ENCODE data around the gene HOXB1. TPM values are rescaled to one million over a fixed set of nuclear protein-coding genes. Genes with fewer than 3 reads are reported as not detected.
"Not testable (repeated sequence)": the region's sequence is repeated elsewhere in the genome, so short reads cannot be mapped to it uniquely, and the experiment has no call there.

HOXB1 gene
- total RNA-seq, 1 donor from 2014 or later = not detected

DNA sequence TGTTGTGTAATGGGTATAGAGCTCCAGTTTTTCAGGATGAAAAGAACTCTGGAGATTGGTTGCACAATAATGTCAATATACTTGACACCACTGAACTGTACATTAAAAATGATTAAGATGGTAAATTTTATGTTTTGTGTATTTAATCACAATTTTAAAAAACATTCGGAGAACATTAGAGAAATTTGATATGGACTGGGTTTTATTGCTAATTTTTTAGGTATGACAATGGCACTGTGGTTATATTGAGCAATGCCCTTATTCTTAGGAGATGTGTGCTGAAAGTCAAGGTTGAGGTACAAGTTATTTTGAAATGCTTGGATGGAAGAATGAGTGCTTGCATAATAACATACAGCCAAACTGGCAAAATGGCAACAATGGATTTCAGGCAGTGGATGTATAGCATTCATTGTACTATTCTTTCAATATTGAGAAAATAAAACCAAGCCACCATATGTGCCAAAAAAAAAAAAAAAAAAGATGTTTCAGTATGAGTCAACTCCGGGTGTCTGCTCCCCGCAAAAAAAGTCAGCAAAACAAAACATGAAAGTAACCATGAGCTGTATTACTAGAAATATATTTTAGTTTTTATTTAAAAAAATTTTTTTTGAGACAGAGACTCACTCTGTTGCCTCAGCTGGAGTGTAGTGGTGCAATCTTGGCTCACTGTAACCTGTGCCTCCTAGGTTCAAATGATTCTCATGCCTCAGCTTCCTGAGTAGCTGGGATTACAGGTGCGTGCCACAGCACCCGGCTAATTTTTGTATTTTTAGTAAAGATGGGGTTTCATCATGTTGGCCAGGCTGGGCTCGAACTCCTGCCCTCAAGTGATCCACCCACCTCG, 19.8 kb downstream of the HOXB1 start:
- ChIA-PET CTCF (no interaction called here), POLR2A (no interaction called here)
- TF ChIP-seq, protein P1, sequence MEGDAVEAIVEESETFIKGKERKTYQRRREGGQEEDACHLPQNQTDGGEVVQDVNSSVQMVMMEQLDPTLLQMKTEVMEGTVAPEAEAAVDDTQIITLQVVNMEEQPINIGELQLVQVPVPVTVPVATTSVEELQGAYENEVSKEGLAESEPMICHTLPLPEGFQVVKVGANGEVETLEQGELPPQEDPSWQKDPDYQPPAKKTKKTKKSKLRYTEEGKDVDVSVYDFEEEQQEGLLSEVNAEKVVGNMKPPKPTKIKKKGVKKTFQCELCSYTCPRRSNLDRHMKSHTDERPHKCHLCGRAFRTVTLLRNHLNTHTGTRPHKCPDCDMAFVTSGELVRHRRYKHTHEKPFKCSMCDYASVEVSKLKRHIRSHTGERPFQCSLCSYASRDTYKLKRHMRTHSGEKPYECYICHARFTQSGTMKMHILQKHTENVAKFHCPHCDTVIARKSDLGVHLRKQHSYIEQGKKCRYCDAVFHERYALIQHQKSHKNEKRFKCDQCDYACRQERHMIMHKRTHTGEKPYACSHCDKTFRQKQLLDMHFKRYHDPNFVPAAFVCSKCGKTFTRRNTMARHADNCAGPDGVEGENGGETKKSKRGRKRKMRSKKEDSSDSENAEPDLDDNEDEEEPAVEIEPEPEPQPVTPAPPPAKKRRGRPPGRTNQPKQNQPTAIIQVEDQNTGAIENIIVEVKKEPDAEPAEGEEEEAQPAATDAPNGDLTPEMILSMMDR (IDR thresholded peaks at IDR 0.05) = no peak
- H3K36me3 Mint-ChIP-seq (ENCODE audit: low read depth) = no peaks in the 10 kb centered on the region
- DNase-seq (no peak), ATAC-seq (ENCODE audit: low read depth) (peak; percentile 21)
- no peak overlapping the region for H3K27ac Mint-ChIP-seq
- peaks cover 10% of the 10 kb centered on the region for H3K27me3 Mint-ChIP-seq
- no peaks in the 10 kb centered on the region for H3K9me3 Mint-ChIP-seq
- peaks cover 17% of the 10 kb centered on the region for H3K4me1 Mint-ChIP-seq
- intact Hi-C loops (cut with micrococcal nuclease) = no loop called here
- no peak overlapping the region for H3K4me3 Mint-ChIP-seq

DNA sequence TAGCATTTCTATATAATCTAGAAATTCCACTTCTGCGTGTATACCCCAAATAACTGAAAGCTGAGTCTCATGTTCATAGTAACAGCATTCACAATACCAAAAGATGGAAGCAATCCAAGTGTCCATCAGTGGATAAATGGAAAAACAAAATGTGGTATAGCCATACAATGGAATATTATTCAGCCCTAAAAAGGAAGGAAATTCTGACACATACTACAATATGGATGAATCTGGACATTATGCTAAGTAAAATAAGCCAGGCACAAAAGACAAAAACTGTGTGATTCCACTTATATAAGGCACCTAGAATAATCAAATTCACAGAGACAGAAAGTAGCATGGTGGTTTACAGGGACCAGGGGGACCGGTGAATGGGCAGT, 20.4 kb downstream of the HOXB1 start:
- intact Hi-C loops (cut with micrococcal nuclease) = no loop called here
- H3K4me3 Mint-ChIP-seq = no peak overlapping the region
- H3K27ac Mint-ChIP-seq = no peak overlapping the region

DNA sequence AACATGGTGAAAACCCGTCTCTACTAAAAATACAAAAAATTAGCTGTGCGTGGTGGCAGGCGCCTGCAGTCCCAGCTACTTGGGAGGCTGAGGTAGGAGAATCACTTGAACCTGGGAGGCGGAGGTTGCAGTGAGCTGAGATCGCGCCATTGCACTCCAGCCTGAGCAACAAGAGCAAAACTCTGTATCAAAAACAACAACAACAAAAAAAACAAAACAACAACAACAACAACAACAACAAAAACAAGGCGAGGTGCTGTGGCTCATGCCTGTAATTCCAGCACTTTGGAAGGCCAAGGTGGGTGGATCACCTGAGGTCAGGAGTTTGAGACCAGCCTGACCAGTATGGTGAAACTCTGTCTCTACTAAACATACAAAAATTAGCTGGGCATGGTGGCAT, 21.1 kb downstream of the HOXB1 start:
- H3K9me3 Mint-ChIP-seq; DNase-seq; H3K36me3 Mint-ChIP-seq (ENCODE audit: low read depth); H3K4me3 Mint-ChIP-seq; H3K27ac Mint-ChIP-seq; ATAC-seq (ENCODE audit: low read depth); intact Hi-C loops (cut with micrococcal nuclease); CTCF ChIA-PET; H3K27me3 Mint-ChIP-seq: not testable (repeated sequence)
- peaks cover 17% of the 10 kb centered on the region for H3K4me1 Mint-ChIP-seq
- POLR2A ChIA-PET = interaction anchor here (0.6 to 0.7 kb wide), 2 partner anchors 90 to 1337 kb away, joined by 4 to 9 read pairs; no protein-coding TSS in a partner anchor

More for the DNA sequence above, 20.4 kb downstream of the HOXB1 start:
- ATAC-seq (ENCODE audit: low read depth) (no peak), DNase-seq (no peak)
- H3K4me1 Mint-ChIP-seq = peaks cover 17% of the 10 kb centered on the region
- CTCF ChIA-PET = no interaction called here
- no peaks in the 10 kb centered on the region for H3K9me3 Mint-ChIP-seq
- TF ChIP-seq, protein P1 (IDR thresholded peaks at IDR 0.05) = no peak
- peaks cover 7% of the 10 kb centered on the region for H3K27me3 Mint-ChIP-seq
- H3K36me3 Mint-ChIP-seq (ENCODE audit: low read depth) = no peaks in the 10 kb centered on the region
- POLR2A ChIA-PET = interaction anchor here (0.6 kb wide), 1 partner anchor 91 kb away, joined by 4 read pairs; no protein-coding TSS in a partner anchor

DNA sequence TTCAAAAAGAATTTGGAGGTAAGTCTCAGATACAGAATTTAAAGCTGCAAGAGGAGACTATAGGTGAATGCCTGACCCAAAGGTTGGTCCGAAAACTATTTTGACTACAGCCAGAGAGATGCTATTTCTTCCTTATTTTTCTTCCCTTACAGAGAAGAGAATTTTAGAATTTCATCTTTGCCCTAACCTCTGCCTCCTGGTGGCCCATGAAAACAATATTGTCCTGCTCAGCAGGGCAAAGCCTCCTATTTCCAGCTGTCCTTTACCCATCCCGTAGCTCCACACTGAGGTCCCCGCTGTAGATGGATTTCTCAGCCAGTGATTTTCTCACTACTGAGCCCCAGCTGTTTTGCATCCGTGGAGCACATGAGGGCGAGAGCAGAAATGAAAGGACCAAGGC, 24.6 kb downstream of the HOXB1 start:
- Mint-ChIP-seq H3K9me3 (no peaks in the 10 kb centered on the region), H3K4me1 (peaks cover 4% of the 10 kb centered on the region), H3K36me3 (ENCODE audit: low read depth) (no peaks in the 10 kb centered on the region), H3K27me3 (peaks cover 15% of the 10 kb centered on the region), H3K27ac (no peak overlapping the region), H3K4me3 (no peak overlapping the region)
- DNase-seq = no peak
- intact Hi-C loops (cut with micrococcal nuclease) = no loop called here
- ChIA-PET CTCF (no interaction called here), POLR2A (no interaction called here)
- TF ChIP-seq, protein P1 (IDR thresholded peaks at IDR 0.05) = no peak
- ATAC-seq (ENCODE audit: low read depth) = no peak

DNA sequence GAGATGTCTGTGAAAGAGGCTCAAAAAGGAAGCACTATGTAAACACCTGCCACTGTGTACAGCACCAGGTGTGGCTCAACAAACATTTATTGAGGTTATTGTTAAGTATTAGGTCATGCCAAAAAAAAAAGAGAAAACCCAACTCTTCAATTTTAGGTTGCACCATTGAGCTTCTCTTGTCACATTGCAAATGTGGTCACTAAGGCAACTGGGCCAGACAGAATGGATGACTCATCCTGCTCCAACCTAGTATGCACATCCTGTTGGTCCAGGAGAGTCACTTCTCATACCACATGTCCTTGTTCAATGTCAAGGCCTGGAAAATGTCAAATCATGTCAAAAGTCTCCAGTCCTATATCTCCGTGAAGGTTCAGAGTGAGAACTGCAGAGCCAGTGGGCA, 25.0 kb downstream of the HOXB1 start:
- DNase-seq (no peak), ATAC-seq (ENCODE audit: low read depth) (peak; percentile 40)
- Mint-ChIP-seq H3K27ac (no peak overlapping the region), H3K9me3 (no peaks in the 10 kb centered on the region), H3K36me3 (ENCODE audit: low read depth) (no peaks in the 10 kb centered on the region), H3K4me3 (no peak overlapping the region), H3K4me1 (peaks cover under 1% of the 10 kb centered on the region), H3K27me3 (peaks cover 15% of the 10 kb centered on the region)
- TF ChIP-seq, protein P1 (IDR thresholded peaks at IDR 0.05) = no peak
- ChIA-PET POLR2A (no interaction called here), CTCF (no interaction called here)
- intact Hi-C loops (cut with micrococcal nuclease) = no loop called here

Measured in activated B cell treated with CpG ODN at 0.5 μM for 24 hours (primary cell).